ENCODE results near the gene SDK2. TPM values are rescaled to one million over a fixed set of nuclear protein-coding genes. Genes with fewer than 3 reads are reported as not detected.

SDK2 gene
- total RNA-seq, 2 experiments from 2014 or later = 1.4 to 1.6 TPM

- H3K4me1 Mint-ChIP-seq = peaks cover 2% of the 10 kb centered on the region
- no peaks in the 10 kb centered on the region for H3K27me3 Mint-ChIP-seq
- no peaks in the 10 kb centered on the region for H3K36me3 Mint-ChIP-seq
- no peak overlapping the region for H3K27ac Mint-ChIP-seq
- no peak for DNase-seq
- H3K9me3 Mint-ChIP-seq = no peaks in the 10 kb centered on the region
- no peak overlapping the region for H3K4me3 Mint-ChIP-seq
These were observed 13.2 kb downstream of the SDK2 start for GRCh38 chr17:73630965-73631595.

- Mint-ChIP-seq H3K4me1 (peaks cover 2% of the 10 kb centered on the region), H3K36me3 (no peaks in the 10 kb centered on the region), H3K4me3 (no peak overlapping the region), H3K27ac (no peak overlapping the region), H3K27me3 (no peaks in the 10 kb centered on the region), H3K9me3 (no peaks in the 10 kb centered on the region)
- DNase-seq = no peak
These were observed 13.7 kb downstream of the SDK2 start for GRCh38 chr17:73630531-73630930.

GRCh38 chr17:73628642-73629552, 15.3 kb downstream of the SDK2 start:
- Mint-ChIP-seq H3K4me3 (no peak overlapping the region), H3K27me3 (no peaks in the 10 kb centered on the region), H3K36me3 (no peaks in the 10 kb centered on the region), H3K9me3 (no peaks in the 10 kb centered on the region), H3K27ac (no peak overlapping the region), H3K4me1 (peaks cover 2% of the 10 kb centered on the region)
- no peak for DNase-seq

- no peak overlapping the region for H3K4me3 Mint-ChIP-seq
- H3K27me3 Mint-ChIP-seq = no peaks in the 10 kb centered on the region
- DNase-seq = no peak
- H3K4me1 Mint-ChIP-seq = peaks cover 5% of the 10 kb centered on the region
- no peaks in the 10 kb centered on the region for H3K9me3 Mint-ChIP-seq
- no peak overlapping the region for H3K27ac Mint-ChIP-seq
- no peaks in the 10 kb centered on the region for H3K36me3 Mint-ChIP-seq
These were observed 18.1 kb downstream of the SDK2 start for GRCh38 chr17:73625991-73626673.

GRCh38 chr17:73625006-73625405, 19.2 kb downstream of the SDK2 start:
- H3K36me3 Mint-ChIP-seq = no peaks in the 10 kb centered on the region
- no peak overlapping the region for H3K4me3 Mint-ChIP-seq
- no peaks in the 10 kb centered on the region for H3K27me3 Mint-ChIP-seq
- no peak overlapping the region for H3K27ac Mint-ChIP-seq
- H3K9me3 Mint-ChIP-seq = no peaks in the 10 kb centered on the region
- DNase-seq = no peak
- H3K4me1 Mint-ChIP-seq = peaks cover 11% of the 10 kb centered on the region

- peaks cover under 1% of the 10 kb centered on the region for H3K36me3 Mint-ChIP-seq
- no peaks in the 10 kb centered on the region for H3K27me3 Mint-ChIP-seq
- DNase-seq = no peak
- H3K4me1 Mint-ChIP-seq = peaks cover 11% of the 10 kb centered on the region
- no peak overlapping the region for H3K4me3 Mint-ChIP-seq
- no peak overlapping the region for H3K27ac Mint-ChIP-seq
- peaks cover 2% of the 10 kb centered on the region for H3K9me3 Mint-ChIP-seq
These were observed 19.7 kb downstream of the SDK2 start for GRCh38 chr17:73624496-73624988.

GRCh38 chr17:73623818-73624217, 20.4 kb downstream of the SDK2 start:
- no peaks in the 10 kb centered on the region for H3K27me3 Mint-ChIP-seq
- peaks cover 9% of the 10 kb centered on the region for H3K4me1 Mint-ChIP-seq
- H3K36me3 Mint-ChIP-seq = peaks cover 6% of the 10 kb centered on the region
- H3K4me3 Mint-ChIP-seq = no peak overlapping the region
- H3K27ac Mint-ChIP-seq = no peak overlapping the region
- H3K9me3 Mint-ChIP-seq = peaks cover 7% of the 10 kb centered on the region
- DNase-seq = no peak

GRCh38 chr17:73623247-73623646, 21.0 kb downstream of the SDK2 start:
- Mint-ChIP-seq H3K27ac (no peak overlapping the region), H3K27me3 (no peaks in the 10 kb centered on the region), H3K9me3 (peaks cover 7% of the 10 kb centered on the region), H3K4me3 (no peak overlapping the region), H3K36me3 (peaks cover 6% of the 10 kb centered on the region), H3K4me1 (peaks cover 9% of the 10 kb centered on the region)
- DNase-seq = no peak

- peaks cover 6% of the 10 kb centered on the region for H3K36me3 Mint-ChIP-seq
- no peak overlapping the region for H3K4me3 Mint-ChIP-seq
- peaks cover 7% of the 10 kb centered on the region for H3K9me3 Mint-ChIP-seq
- DNase-seq = no peak
- no peak overlapping the region for H3K27ac Mint-ChIP-seq
- H3K27me3 Mint-ChIP-seq = no peaks in the 10 kb centered on the region
- peaks cover 9% of the 10 kb centered on the region for H3K4me1 Mint-ChIP-seq
These were observed 21.9 kb downstream of the SDK2 start for GRCh38 chr17:73622381-73622780.

- no peaks in the 10 kb centered on the region for H3K27me3 Mint-ChIP-seq
These were observed 22.6 kb downstream of the SDK2 start for GRCh38 chr17:73621685-73622084.

GRCh38 chr17:73620414-73620813, 23.8 kb downstream of the SDK2 start:
- peaks cover 6% of the 10 kb centered on the region for H3K36me3 Mint-ChIP-seq
- H3K4me1 Mint-ChIP-seq = peaks cover 20% of the 10 kb centered on the region
- no peak for DNase-seq
- H3K27me3 Mint-ChIP-seq = no peaks in the 10 kb centered on the region
- H3K27ac Mint-ChIP-seq = no peak overlapping the region
- H3K9me3 Mint-ChIP-seq = peaks cover 7% of the 10 kb centered on the region
- no peak overlapping the region for H3K4me3 Mint-ChIP-seq

More at GRCh38 chr17:73621685-73622084, 22.6 kb downstream of the SDK2 start:
- no peak overlapping the region for H3K4me3 Mint-ChIP-seq
- peaks cover 12% of the 10 kb centered on the region for H3K4me1 Mint-ChIP-seq
- H3K36me3 Mint-ChIP-seq = peaks cover 6% of the 10 kb centered on the region
- DNase-seq = no peak
- peaks cover 7% of the 10 kb centered on the region for H3K9me3 Mint-ChIP-seq
- no peak overlapping the region for H3K27ac Mint-ChIP-seq

- H3K4me3 Mint-ChIP-seq = no peak overlapping the region
- no peaks in the 10 kb centered on the region for H3K27me3 Mint-ChIP-seq
- no peak for DNase-seq
- H3K36me3 Mint-ChIP-seq = peaks cover 6% of the 10 kb centered on the region
- peaks cover 7% of the 10 kb centered on the region for H3K9me3 Mint-ChIP-seq
- H3K27ac Mint-ChIP-seq = no peak overlapping the region
- peaks cover 19% of the 10 kb centered on the region for H3K4me1 Mint-ChIP-seq
These were observed 26.7 kb downstream of the SDK2 start for GRCh38 chr17:73617501-73617900.

GRCh38 chr17:73616873-73617404, 27.3 kb downstream of the SDK2 start:
- Mint-ChIP-seq H3K4me1 (peaks cover 19% of the 10 kb centered on the region), H3K27me3 (no peaks in the 10 kb centered on the region), H3K27ac (no peak overlapping the region)

GRCh38 chr17:73616120-73616872, 27.9 kb downstream of the SDK2 start:
- peaks cover 19% of the 10 kb centered on the region for H3K4me1 Mint-ChIP-seq
- no peak overlapping the region for H3K27ac Mint-ChIP-seq

More at GRCh38 chr17:73616873-73617404, 27.3 kb downstream of the SDK2 start:
- peaks cover 7% of the 10 kb centered on the region for H3K9me3 Mint-ChIP-seq
- H3K36me3 Mint-ChIP-seq = peaks cover 6% of the 10 kb centered on the region
- DNase-seq = no peak
- H3K4me3 Mint-ChIP-seq = no peak overlapping the region

More at GRCh38 chr17:73616120-73616872, 27.9 kb downstream of the SDK2 start:
- Mint-ChIP-seq H3K9me3 (peaks cover 7% of the 10 kb centered on the region), H3K36me3 (peaks cover 6% of the 10 kb centered on the region), H3K4me3 (no peak overlapping the region), H3K27me3 (no peaks in the 10 kb centered on the region)
- no peak for DNase-seq

All from activated naive CD8-positive, alpha-beta T cell treated with anti-CD3 and anti-CD28 coated beads for 36 hours (primary cell).